ENCODE measurements around the gene FBXL5.

DNA sequence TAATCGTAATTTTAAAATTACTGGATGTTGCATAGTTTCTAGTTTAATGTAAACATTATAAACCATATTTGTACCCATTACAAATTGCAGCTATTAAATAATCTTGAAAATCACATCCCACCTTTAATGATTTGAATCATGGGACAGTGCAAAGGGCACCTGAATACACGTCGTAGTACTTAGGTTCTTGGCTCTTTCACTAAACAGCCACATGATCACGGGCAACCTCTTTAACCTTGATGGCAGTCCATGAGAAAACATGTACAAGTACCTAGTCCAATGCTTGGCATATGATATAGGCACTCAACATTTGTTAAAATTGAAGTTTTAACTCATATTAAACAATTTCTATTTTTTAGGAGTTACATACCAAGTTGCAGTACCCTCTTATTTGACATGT lies 11.8 kb upstream of the FBXL5 start:
- TF ChIP-seq EP300 (IDR thresholded peaks at IDR 0.05; ENCODE audit: low read depth in 2 of 2, low read length in 2 of 2) (no peak), EP300 (CRISPR knock-in tag; IDR thresholded peaks at IDR 0.05; ENCODE audit: borderline replicate concordance) (no peak), TAF1 (CRISPR knock-in tag; IDR thresholded peaks at IDR 0.05) (no peak)
- TF ChIP-seq, protein P1, sequence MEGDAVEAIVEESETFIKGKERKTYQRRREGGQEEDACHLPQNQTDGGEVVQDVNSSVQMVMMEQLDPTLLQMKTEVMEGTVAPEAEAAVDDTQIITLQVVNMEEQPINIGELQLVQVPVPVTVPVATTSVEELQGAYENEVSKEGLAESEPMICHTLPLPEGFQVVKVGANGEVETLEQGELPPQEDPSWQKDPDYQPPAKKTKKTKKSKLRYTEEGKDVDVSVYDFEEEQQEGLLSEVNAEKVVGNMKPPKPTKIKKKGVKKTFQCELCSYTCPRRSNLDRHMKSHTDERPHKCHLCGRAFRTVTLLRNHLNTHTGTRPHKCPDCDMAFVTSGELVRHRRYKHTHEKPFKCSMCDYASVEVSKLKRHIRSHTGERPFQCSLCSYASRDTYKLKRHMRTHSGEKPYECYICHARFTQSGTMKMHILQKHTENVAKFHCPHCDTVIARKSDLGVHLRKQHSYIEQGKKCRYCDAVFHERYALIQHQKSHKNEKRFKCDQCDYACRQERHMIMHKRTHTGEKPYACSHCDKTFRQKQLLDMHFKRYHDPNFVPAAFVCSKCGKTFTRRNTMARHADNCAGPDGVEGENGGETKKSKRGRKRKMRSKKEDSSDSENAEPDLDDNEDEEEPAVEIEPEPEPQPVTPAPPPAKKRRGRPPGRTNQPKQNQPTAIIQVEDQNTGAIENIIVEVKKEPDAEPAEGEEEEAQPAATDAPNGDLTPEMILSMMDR (CRISPR knock-in tag; IDR thresholded peaks at IDR 0.05), result no peak
